Fibroblast of upper back skin (primary cell): ENCODE measurements around the gene TTLL12.

Experiments used
- DNase-seq: peaks from one replicate; pipeline ENCODE4 v3.0.0-alpha.2; 2013

TTLL12 gene

GRCh38 chr22:43171019-43171491 is 15.9 kb downstream of the TTLL12 start:
- DNase-seq: no peak

- DNase-seq: no peak
Measured at GRCh38 chr22:43170131-43170480, 16.8 kb downstream of the TTLL12 start.

GRCh38 chr22:43169310-43170130 is 17.4 kb downstream of the TTLL12 start:
- DNase-seq: no peak

GRCh38 chr22:43168471-43169309 is 18.2 kb downstream of the TTLL12 start:
- peak; percentile 55 for DNase-seq

GRCh38 chr22:43167001-43167589 is 19.8 kb downstream of the TTLL12 start:
- no peak for DNase-seq

- no peak for DNase-seq
Measured at GRCh38 chr22:43166132-43166930, 20.6 kb downstream of the TTLL12 start.

GRCh38 chr22:43164636-43165035 is 22.3 kb downstream of the TTLL12 start:
- DNase-seq: no peak

- no peak for DNase-seq
Measured at GRCh38 chr22:43163241-43163795, 23.6 kb downstream of the TTLL12 start.

- no peak for DNase-seq
Measured at GRCh38 chr22:43162412-43163150, 24.4 kb downstream of the TTLL12 start.

- no peak for DNase-seq
Measured at GRCh38 chr22:43160497-43161126, 26.3 kb downstream of the TTLL12 start.

GRCh38 chr22:43159484-43160178 is 27.3 kb downstream of the TTLL12 start:
- peak; percentile 16 for DNase-seq

GRCh38 chr22:43158778-43159483 is 28.0 kb downstream of the TTLL12 start:
- DNase-seq: no peak

- no peak for DNase-seq
Measured at GRCh38 chr22:43157874-43158546, 28.9 kb downstream of the TTLL12 start.

- no peak for DNase-seq
Measured at GRCh38 chr22:43156413-43156812, 30.5 kb downstream of the TTLL12 start.

GRCh38 chr22:43155789-43156188 is 31.1 kb downstream of the TTLL12 start:
- DNase-seq: no peak

GRCh38 chr22:43154887-43155536 is 31.9 kb downstream of the TTLL12 start:
- no peak for DNase-seq

GRCh38 chr22:43153899-43154298 is 33.0 kb downstream of the TTLL12 start:
- no peak for DNase-seq

GRCh38 chr22:43152357-43153071 is 34.4 kb downstream of the TTLL12 start:
- peak; percentile 26 for DNase-seq
